ENCODE data around the gene PGM2.
"Not testable (repeated sequence)": the region's sequence is repeated elsewhere in the genome, so short reads cannot be mapped to it uniquely, and the experiment has no call there.

PGM2 gene

GRCh38 chr4:37826295-37827029 lies at the start of gene PGM2:
Gene PGM2 (plus strand): TSS chr4:37826686. CDS start chr4:37826733, 47 bp downstream.
- Histone ChIP-seq H3K4me3 (ENCODE audit: low read length) (peak within 1 kb of the TSS; percentile 90), H3K27me3 (replicated peaks; ENCODE audit: control insufficient read depth, insufficient read depth, low read length) (no peaks in the 10 kb centered on the region), H3K36me3 (ENCODE audit: control insufficient read depth, insufficient read depth, low read length, severe bottlenecking) (peaks cover 4% of the 10 kb centered on the region), H3K4me1 (ENCODE audit: control insufficient read depth, insufficient read depth, low read length) (peaks cover 9% of the 10 kb centered on the region), H3K9ac (ENCODE audit: low read length) (peak within 1 kb of the TSS; percentile 83), H3K9me3 (ENCODE audit: control insufficient read depth, low read length) (no peaks in the 10 kb centered on the region)
- DNase-seq (ENCODE audit: low read depth), result peak; percentile 94

GRCh38 chr4:37779896-37780295 lies 46.6 kb upstream of the PGM2 start:
- DNase-seq (ENCODE audit: low read depth), result no peak
- no peaks in the 10 kb centered on the region for H3K36me3 ChIP-seq (ENCODE audit: control insufficient read depth, insufficient read depth, low read length, severe bottlenecking)
- no peaks in the 10 kb centered on the region for H3K4me1 ChIP-seq (ENCODE audit: control insufficient read depth, insufficient read depth, low read length)
- peaks cover 25% of the 10 kb centered on the region for H3K27me3 ChIP-seq (replicated peaks; ENCODE audit: control insufficient read depth, insufficient read depth, low read length)
- H3K9me3 ChIP-seq (ENCODE audit: control insufficient read depth, low read length), result peaks cover 3% of the 10 kb centered on the region
- H3K4me3 ChIP-seq (ENCODE audit: low read length), result no peak overlapping the region
- no peak overlapping the region for H3K9ac ChIP-seq (ENCODE audit: low read length)

- Histone ChIP-seq H3K27me3 (replicated peaks; ENCODE audit: control insufficient read depth, insufficient read depth, low read length) (peaks cover 31% of the 10 kb centered on the region), H3K9ac (ENCODE audit: low read length) (no peak overlapping the region), H3K4me1 (ENCODE audit: control insufficient read depth, insufficient read depth, low read length) (no peaks in the 10 kb centered on the region), H3K36me3 (ENCODE audit: control insufficient read depth, insufficient read depth, low read length, severe bottlenecking) (no peaks in the 10 kb centered on the region), H3K9me3 (ENCODE audit: control insufficient read depth, low read length) (peaks cover 3% of the 10 kb centered on the region), H3K4me3 (ENCODE audit: low read length) (no peak overlapping the region)
- DNase-seq (ENCODE audit: low read depth), result peak; percentile 34
Measured at GRCh38 chr4:37780444-37781130, 45.9 kb upstream of the PGM2 start.

- no peak for DNase-seq (ENCODE audit: low read depth)
- no peaks in the 10 kb centered on the region for H3K36me3 ChIP-seq (ENCODE audit: control insufficient read depth, insufficient read depth, low read length, severe bottlenecking)
Measured at GRCh38 chr4:37781131-37781455, 45.4 kb upstream of the PGM2 start.

GRCh38 chr4:37786267-37786666 lies 40.2 kb upstream of the PGM2 start:
- H3K4me1 ChIP-seq (ENCODE audit: control insufficient read depth, insufficient read depth, low read length); H3K4me3 ChIP-seq (ENCODE audit: low read length); H3K9ac ChIP-seq (ENCODE audit: low read length); DNase-seq (ENCODE audit: low read depth); H3K9me3 ChIP-seq (ENCODE audit: control insufficient read depth, low read length); H3K36me3 ChIP-seq (ENCODE audit: control insufficient read depth, insufficient read depth, low read length, severe bottlenecking): not testable (repeated sequence)
- H3K27me3 ChIP-seq (replicated peaks; ENCODE audit: control insufficient read depth, insufficient read depth, low read length), result peaks cover 44% of the 10 kb centered on the region

More at GRCh38 chr4:37781131-37781455, 45.4 kb upstream of the PGM2 start:
- Histone ChIP-seq H3K9ac (ENCODE audit: low read length) (no peak overlapping the region), H3K4me1 (ENCODE audit: control insufficient read depth, insufficient read depth, low read length) (no peaks in the 10 kb centered on the region), H3K4me3 (ENCODE audit: low read length) (no peak overlapping the region), H3K9me3 (ENCODE audit: control insufficient read depth, low read length) (peaks cover 6% of the 10 kb centered on the region), H3K27me3 (replicated peaks; ENCODE audit: control insufficient read depth, insufficient read depth, low read length) (peaks cover 34% of the 10 kb centered on the region)

- not testable (repeated sequence) for H3K36me3 ChIP-seq (ENCODE audit: control insufficient read depth, insufficient read depth, low read length, severe bottlenecking); H3K9ac ChIP-seq (ENCODE audit: low read length); H3K4me3 ChIP-seq (ENCODE audit: low read length); H3K4me1 ChIP-seq (ENCODE audit: control insufficient read depth, insufficient read depth, low read length); H3K9me3 ChIP-seq (ENCODE audit: control insufficient read depth, low read length); DNase-seq (ENCODE audit: low read depth)
- H3K27me3 ChIP-seq (replicated peaks; ENCODE audit: control insufficient read depth, insufficient read depth, low read length), result peaks cover 44% of the 10 kb centered on the region
Measured at GRCh38 chr4:37787883-37788460, 38.5 kb upstream of the PGM2 start.

- DNase-seq (ENCODE audit: low read depth), result no peak
- no peak overlapping the region for H3K4me3 ChIP-seq (ENCODE audit: low read length)
- H3K36me3 ChIP-seq (ENCODE audit: control insufficient read depth, insufficient read depth, low read length, severe bottlenecking), result no peaks in the 10 kb centered on the region
- H3K27me3 ChIP-seq (replicated peaks; ENCODE audit: control insufficient read depth, insufficient read depth, low read length), result peaks cover 44% of the 10 kb centered on the region
- H3K9me3 ChIP-seq (ENCODE audit: control insufficient read depth, low read length), result peaks cover 5% of the 10 kb centered on the region
- no peak overlapping the region for H3K9ac ChIP-seq (ENCODE audit: low read length)
- H3K4me1 ChIP-seq (ENCODE audit: control insufficient read depth, insufficient read depth, low read length), result no peaks in the 10 kb centered on the region
Measured at GRCh38 chr4:37788819-37789218, 37.7 kb upstream of the PGM2 start.

- H3K36me3 ChIP-seq (ENCODE audit: control insufficient read depth, insufficient read depth, low read length, severe bottlenecking), result no peaks in the 10 kb centered on the region
Measured at GRCh38 chr4:37792241-37792640, 34.2 kb upstream of the PGM2 start.

GRCh38 chr4:37793562-37793961 lies 32.9 kb upstream of the PGM2 start:
- DNase-seq (ENCODE audit: low read depth), result peak; percentile 60
- peaks cover 28% of the 10 kb centered on the region for H3K27me3 ChIP-seq (replicated peaks; ENCODE audit: control insufficient read depth, insufficient read depth, low read length)
- H3K9ac ChIP-seq (ENCODE audit: low read length), result no peak overlapping the region
- no peaks in the 10 kb centered on the region for H3K4me1 ChIP-seq (ENCODE audit: control insufficient read depth, insufficient read depth, low read length)
- no peaks in the 10 kb centered on the region for H3K36me3 ChIP-seq (ENCODE audit: control insufficient read depth, insufficient read depth, low read length, severe bottlenecking)
- H3K4me3 ChIP-seq (ENCODE audit: low read length), result no peak overlapping the region
- H3K9me3 ChIP-seq (ENCODE audit: control insufficient read depth, low read length), result no peaks in the 10 kb centered on the region

More at GRCh38 chr4:37792241-37792640, 34.2 kb upstream of the PGM2 start:
- Histone ChIP-seq H3K9ac (ENCODE audit: low read length) (no peak overlapping the region), H3K9me3 (ENCODE audit: control insufficient read depth, low read length) (no peaks in the 10 kb centered on the region), H3K27me3 (replicated peaks; ENCODE audit: control insufficient read depth, insufficient read depth, low read length) (peaks cover 23% of the 10 kb centered on the region), H3K4me3 (ENCODE audit: low read length) (no peak overlapping the region), H3K4me1 (ENCODE audit: control insufficient read depth, insufficient read depth, low read length) (no peaks in the 10 kb centered on the region)
- no peak for DNase-seq (ENCODE audit: low read depth)

- no peaks in the 10 kb centered on the region for H3K4me1 ChIP-seq (ENCODE audit: control insufficient read depth, insufficient read depth, low read length)
- no peak overlapping the region for H3K9ac ChIP-seq (ENCODE audit: low read length)
- H3K27me3 ChIP-seq (replicated peaks; ENCODE audit: control insufficient read depth, insufficient read depth, low read length), result peaks cover 28% of the 10 kb centered on the region
- no peaks in the 10 kb centered on the region for H3K9me3 ChIP-seq (ENCODE audit: control insufficient read depth, low read length)
- H3K36me3 ChIP-seq (ENCODE audit: control insufficient read depth, insufficient read depth, low read length, severe bottlenecking), result no peaks in the 10 kb centered on the region
- no peak overlapping the region for H3K4me3 ChIP-seq (ENCODE audit: low read length)
- no peak for DNase-seq (ENCODE audit: low read depth)
Measured at GRCh38 chr4:37794056-37794455, 32.4 kb upstream of the PGM2 start.

GRCh38 chr4:37795581-37796195 lies 30.8 kb upstream of the PGM2 start:
- no peaks in the 10 kb centered on the region for H3K9me3 ChIP-seq (ENCODE audit: control insufficient read depth, low read length)
- no peak for DNase-seq (ENCODE audit: low read depth)
- no peak overlapping the region for H3K4me3 ChIP-seq (ENCODE audit: low read length)
- H3K9ac ChIP-seq (ENCODE audit: low read length), result no peak overlapping the region
- H3K36me3 ChIP-seq (ENCODE audit: control insufficient read depth, insufficient read depth, low read length, severe bottlenecking), result no peaks in the 10 kb centered on the region
- no peaks in the 10 kb centered on the region for H3K4me1 ChIP-seq (ENCODE audit: control insufficient read depth, insufficient read depth, low read length)
- H3K27me3 ChIP-seq (replicated peaks; ENCODE audit: control insufficient read depth, insufficient read depth, low read length), result peaks cover 22% of the 10 kb centered on the region

Data from adipocyte (in vitro differentiated cells).